ENCODE results near the gene CHCHD3. TPM values are rescaled to one million over a fixed set of nuclear protein-coding genes. Genes with fewer than 3 reads are reported as not detected.

The CHCHD3 gene
- total and polyA plus RNA-seq, 9 of the 15 experiments (the other 6 are each of a cell fraction or from before 2014, with no cell fraction given) = 66.2 to 279 (median 204) TPM

- intact Hi-C loops (cut with micrococcal nuclease) = no loop called here
- TF ChIP-seq ZNF444 (CRISPR knock-in tag; IDR thresholded peaks at IDR 0.05) (no peak), ZBTB7A (IDR thresholded peaks at IDR 0.05; ENCODE audit: borderline replicate concordance, control insufficient read depth, low read depth, low read length) (no peak), TFAP4 (CRISPR knock-in tag; IDR thresholded peaks at IDR 0.05; ENCODE audit: borderline replicate concordance) (no peak), LEF1 (IDR thresholded peaks at IDR 0.05) (no peak), DIDO1 (tag; IDR thresholded peaks at IDR 0.05; ENCODE audit: low read depth) (no peak), EZH2 (IDR thresholded peaks at IDR 0.05; ENCODE audit: borderline replicate concordance, low read depth, low read length) (peak; percentile 26; the same call in 1 of the 2 replicates), ZNF398 (CRISPR knock-in tag; IDR thresholded peaks at IDR 0.05) (no peak)
- TF ChIP-seq, protein P1, sequence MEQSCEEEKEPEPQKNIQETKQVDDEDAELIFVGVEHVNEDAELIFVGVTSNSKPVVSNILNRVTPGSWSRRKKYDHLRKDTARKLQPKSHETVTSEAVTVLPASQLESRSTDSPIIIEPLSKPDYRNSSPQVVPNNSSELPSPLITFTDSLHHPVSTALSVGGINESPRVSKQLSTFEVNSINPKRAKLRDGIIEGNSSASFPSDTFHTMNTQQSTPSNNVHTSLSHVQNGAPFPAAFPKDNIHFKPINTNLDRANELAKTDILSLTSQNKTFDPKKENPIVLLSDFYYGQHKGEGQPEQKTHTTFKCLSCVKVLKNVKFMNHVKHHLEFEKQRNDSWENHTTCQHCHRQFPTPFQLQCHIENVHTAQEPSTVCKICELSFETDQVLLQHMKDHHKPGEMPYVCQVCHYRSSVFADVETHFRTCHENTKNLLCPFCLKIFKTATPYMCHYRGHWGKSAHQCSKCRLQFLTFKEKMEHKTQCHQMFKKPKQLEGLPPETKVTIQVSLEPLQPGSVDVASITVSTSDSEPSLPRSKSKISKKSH (CRISPR knock-in tag; IDR thresholded peaks at IDR 0.05) = no peak
- no peak overlapping the region for H3K9ac ChIP-seq (ENCODE audit: insufficient read depth in 1 of 2, low read depth in 2 of 2, low read length in 2 of 2)
- H3K27me3 ChIP-seq (ENCODE audit: control insufficient read depth in 2 of 2, insufficient read depth in 2 of 2, low read length in 2 of 2) = peaks cover 38% of the 10 kb centered on the region in 2 experiments
- ChIA-PET CTCF (ENCODE audit: low intra/inter-chr PET ratio) (no interaction called here), POLR2A (interaction anchor here (0.6 kb wide), 1 partner anchor 15 kb away, joined by 3 read pairs; no protein-coding TSS in a partner anchor)
- no peak overlapping the region for H2AFZ ChIP-seq (ENCODE audit: low read depth, low read length)
- peak; percentile 29; the same call in 1 of the 3 replicates for ATAC-seq
- no peak overlapping the region for H3K4me3 ChIP-seq
- no peaks in the 10 kb centered on the region for H4K20me1 ChIP-seq (replicated peaks; ENCODE audit: control insufficient read depth, insufficient read depth, low read length)
- peaks cover 3% of the 10 kb centered on the region for H3K9me1 ChIP-seq (ENCODE audit: control insufficient read depth, insufficient read depth, low read length)
- no peak overlapping the region for H3K4me2 ChIP-seq (ENCODE audit: insufficient read depth, low read length)
- FAIRE-seq = no peak
- H3K27ac ChIP-seq (ENCODE audit: extremely low read depth, low read depth, low read length) = no peak overlapping the region
- in situ Hi-C loops (cut with MboI) = no loop called here
- WGBS (ENCODE audit: insufficient coverage, low coverage, missing lambda C conversion rate) = 0% methylated on average over 5 of the region's 5 CpGs
- no TSS peak for BruUV-seq (replicated peaks)
- peaks cover 0 to 16% of the 10 kb centered on the region in 2 experiments; a peak in 3 of 5 replicates for H3K4me1 ChIP-seq (replicated peaks in 1 of 2; ENCODE audit: control insufficient read depth in 2 of 2, insufficient read depth in 2 of 2, low read length in 2 of 2)
- H3K36me3 ChIP-seq (ENCODE audit: control insufficient read depth, insufficient read depth, low read length) = no peaks in the 10 kb centered on the region
- H3K9me3 ChIP-seq (replicated peaks; ENCODE audit: control insufficient read depth, insufficient read depth, low read depth, low read length) = no peaks in the 10 kb centered on the region
- no peaks in the 10 kb centered on the region for H3K79me2 ChIP-seq (ENCODE audit: control insufficient read depth, insufficient read depth, low read length)
- DNase-seq (ENCODE audit: extremely low read depth in 1 of 4, low spot score in 3 of 4) = no peak
Measured at GRCh38 chr7:133117452-133117851, 35.6 kb upstream of the CHCHD3 start.

All from K562 (cell line).